CD4-positive, alpha-beta T cell treated with Interleukin-15 for 4 hours (primary cell): Measurements from ENCODE around the gene CPLANE1.

ENCODE experiments used
- DNase-seq: peaks from one replicate; pipeline ENCODE4 v3.0.0-alpha.2; 2020; ENCODE audit warnings: low spot score

Gene CPLANE1

DNA sequence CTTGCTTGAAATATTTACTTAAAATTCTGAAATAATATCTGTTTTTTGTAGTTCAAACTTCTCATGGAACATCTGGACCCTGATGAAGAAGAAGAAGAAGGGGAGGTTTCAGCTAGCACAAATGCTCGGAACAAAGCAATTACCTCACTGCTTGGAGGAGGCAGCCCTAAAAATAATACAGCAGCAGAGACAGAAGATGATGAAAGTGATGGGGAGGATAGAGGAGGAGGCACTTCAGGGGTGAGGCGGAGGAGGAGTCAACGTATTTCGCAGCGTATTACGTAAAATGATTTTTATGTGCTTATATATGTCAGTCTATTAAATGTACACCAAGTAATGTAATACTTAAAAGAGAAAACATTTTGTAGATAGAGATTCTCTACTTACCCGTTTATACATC, 185.4 kb downstream of the CPLANE1 start:
- no peak for DNase-seq

DNA sequence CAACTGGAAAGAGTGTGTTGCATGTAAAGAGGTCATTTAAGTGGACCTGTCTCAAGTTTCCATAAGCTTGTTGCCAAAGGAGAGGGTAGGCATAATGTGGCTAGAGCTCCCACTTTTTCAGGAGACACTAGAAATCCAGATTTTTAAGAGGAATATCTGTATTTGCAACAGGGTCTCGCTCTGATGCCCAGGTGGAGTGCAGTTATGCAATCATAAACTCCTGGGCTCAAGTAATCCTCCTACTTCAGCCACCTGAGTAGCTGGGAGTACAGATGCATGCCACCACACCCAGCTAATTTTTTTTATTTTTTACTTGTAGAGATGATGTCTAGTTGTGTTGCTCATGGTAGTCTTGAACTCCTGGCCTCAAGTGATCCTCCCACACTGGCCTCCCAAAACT, 189.1 kb downstream of the CPLANE1 start:
- DNase-seq: no peak

DNA sequence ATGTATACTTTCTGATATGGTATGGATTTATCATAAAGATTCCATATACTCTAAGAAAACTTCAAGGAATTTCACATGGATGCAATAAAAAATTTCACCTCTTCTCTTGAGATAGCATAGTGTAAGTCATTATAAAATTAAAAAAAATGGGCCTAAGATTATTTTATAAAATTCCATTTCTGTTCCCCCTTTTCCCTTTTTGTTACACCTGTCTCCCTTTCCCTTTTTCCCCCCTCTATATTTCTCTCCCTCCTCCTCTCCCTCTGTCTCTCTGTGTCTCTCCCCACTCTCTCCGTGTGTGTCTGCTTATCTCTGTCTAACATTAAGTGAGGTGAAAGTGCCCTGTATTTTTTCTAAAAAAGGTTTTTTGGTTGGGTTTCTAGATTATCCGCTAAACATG, 192.4 kb downstream of the CPLANE1 start:
- DNase-seq: no peak
